ENCODE data around the gene NEURL1.

The NEURL1 gene

DNA sequence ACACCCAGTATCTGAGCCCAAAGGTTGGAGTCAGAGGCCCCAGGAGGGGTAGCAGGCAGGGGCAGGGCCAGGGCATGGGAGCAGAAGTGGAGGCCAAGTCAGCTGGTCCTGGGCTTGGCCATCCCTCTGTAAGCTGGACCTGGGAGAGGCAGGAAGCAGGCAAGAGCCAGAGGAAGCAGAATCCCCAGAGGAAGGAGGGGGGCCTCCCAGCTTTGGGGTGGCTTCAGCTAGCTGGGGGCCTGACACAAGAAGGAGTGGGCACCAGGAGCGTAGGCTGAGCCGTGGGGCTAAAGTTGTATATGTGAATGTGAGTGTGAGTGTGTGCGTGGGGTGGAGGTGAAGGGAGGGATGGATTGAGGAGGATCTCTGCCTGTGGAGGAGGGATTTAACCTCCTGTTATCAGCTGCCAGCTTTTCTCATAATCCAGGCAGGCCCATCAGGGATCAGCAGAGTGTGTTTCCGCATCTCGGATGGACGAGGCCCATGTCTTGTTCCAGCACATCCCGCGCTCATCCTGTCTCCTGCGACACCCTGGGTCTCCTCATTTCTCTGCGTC is 54.0 kb downstream of the NEURL1 start:
- no peak for DNase-seq (ENCODE audit: low read depth)

GRCh38 chr10:103548006-103548405 is 54.5 kb downstream of the NEURL1 start:
- no peak for DNase-seq (ENCODE audit: low read depth)

DNA sequence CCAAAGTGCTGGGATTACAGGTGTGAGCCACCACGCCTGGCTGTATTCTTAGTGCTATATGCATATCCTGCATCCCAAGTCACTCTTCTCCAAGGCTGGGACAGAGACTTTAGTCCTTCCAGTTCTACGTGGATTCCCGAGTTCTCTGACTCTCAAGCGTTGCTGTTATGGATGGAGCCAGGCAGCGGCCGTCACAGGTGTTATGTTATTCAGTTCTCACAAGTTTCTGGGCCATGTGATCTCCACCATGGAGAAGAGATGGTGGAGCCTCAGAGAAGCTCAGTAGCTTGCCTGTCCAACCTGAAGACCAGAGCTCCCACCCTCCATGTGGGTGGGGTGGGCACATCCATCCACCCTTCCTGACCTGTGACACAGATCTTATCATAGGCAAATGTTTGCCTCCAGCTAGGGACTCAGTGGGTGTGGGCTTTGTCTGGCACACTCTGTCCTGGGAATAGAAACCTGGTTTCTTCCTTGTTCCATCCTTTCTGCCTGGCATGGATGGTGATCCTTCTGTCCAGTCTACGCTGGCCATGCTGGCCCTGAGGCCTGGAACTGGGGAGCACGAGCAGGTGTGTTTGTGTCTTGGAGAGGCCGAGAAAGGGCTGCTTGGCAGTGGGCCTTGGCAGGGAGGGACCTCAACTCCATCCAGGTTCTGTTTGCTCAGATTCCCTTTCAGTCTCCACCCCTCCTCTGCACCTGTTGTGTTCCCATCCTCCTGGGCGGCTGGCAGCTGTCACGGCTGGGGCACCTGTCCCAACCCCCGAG is 55.3 kb downstream of the NEURL1 start:
- no peak for DNase-seq (ENCODE audit: low read depth)

GRCh38 chr10:103549349-103549685 is 55.8 kb downstream of the NEURL1 start:
- DNase-seq (ENCODE audit: low read depth) = no peak

GRCh38 chr10:103550229-103550628 is 56.7 kb downstream of the NEURL1 start:
- DNase-seq (ENCODE audit: low read depth) = no peak

- DNase-seq (ENCODE audit: low read depth) = no peak
Observed at GRCh38 chr10:103551619-103552602, 58.4 kb downstream of the NEURL1 start.

DNA sequence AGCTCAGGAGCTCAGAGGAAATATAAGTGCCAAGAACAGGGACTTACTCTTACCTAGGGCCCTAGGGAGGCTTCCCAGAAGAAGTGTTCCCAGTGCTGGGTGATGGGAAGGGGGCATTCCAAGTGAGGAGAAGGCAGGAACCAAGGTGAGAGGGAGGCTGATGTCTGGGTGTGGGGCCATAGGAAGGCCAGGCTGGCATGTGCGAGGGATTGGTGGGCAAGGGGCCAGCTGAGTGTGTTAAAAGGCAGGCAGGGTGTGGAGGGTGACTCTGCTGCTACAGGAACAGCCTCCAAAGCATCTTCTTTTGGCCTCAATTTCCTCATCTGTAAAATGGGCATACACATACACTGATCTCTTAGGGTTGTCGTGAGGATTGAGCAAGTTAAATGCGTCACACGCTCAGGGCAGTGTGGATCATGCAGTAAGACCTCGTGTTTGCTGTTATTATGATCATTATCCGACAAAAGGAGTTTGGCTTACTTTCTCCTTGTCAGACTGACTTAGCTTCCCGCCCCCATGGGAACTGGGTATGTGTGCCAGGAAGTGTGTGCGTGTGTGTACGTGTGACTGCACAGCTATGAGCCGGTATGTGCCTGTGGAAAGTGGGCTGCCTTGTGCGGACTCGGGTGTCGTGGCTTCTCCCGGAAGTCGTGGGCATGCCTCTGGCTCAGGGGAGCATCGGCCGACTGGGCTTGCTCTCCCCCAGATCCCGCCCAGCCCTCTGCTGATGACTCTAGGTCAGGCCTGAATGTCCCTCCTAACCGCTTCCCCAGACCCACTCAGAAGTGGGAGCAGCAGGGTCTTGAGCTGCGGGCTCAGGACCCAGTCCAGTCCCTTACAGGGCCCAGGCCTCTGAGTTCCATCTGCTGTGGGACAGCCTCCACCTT is 59.6 kb downstream of the NEURL1 start:
- DNase-seq (ENCODE audit: low read depth) = no peak

GRCh38 chr10:103553743-103554487 is 60.4 kb downstream of the NEURL1 start:
- no peak for DNase-seq (ENCODE audit: low read depth)

DNA sequence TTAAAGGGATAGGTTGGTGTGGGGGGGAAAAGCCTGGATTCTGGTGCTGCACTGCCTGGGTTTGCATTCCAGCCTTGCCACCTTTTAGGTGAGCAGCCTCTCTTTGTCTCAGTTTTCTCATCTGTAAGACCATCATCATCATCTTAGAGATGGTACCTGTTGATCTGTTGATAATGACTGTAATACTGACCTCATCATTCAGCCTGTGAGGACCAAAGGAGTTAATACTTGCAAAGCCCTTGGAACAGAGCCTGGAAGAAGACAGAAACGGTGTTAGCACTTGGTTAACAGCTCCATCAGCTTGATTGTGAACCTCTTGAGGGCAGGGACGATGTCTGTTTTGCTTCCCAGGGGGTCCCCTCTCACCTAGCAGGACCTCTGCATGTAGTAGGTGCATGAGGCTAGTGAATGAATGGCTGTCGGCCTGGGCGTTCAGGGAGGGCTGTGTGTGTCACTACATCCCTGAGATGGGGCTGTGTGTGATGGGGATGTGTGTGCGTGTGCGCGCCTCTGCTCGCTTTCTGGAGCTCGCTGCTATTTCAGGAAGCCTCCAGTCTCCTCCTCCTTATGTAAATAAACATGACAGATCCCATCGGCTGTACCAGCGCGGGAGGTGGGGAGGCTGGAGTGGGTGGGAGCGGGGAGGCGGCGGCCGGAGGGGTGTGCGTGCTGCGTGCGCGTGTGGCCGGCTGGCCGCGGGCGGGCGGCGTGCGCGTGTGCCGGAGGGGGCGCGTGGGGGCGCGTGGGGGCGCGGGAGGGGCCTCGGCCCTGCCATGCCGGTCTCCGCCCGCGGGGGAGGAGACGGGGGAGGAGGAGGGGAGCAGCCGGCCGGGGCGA is 61.2 kb downstream of the NEURL1 start:
- no peak for DNase-seq (ENCODE audit: low read depth)

DNA sequence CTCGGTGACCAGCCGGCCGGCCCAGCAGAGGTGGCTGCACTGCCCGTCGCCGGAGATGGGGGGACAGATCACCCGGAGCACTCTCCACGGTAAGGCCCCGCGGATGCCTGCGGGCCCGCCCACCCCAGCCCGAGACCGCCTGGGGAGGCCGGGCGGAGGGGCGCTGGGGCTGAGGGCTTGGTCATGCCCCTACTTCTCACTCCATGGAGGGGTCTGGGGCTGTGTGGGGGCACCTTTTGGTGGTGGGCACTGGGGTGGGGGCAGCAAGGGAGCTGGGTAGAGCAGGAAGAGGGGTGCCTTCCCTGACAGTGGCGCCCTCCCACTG is 61.8 kb downstream of the NEURL1 start:
- no peak for DNase-seq (ENCODE audit: low read depth)

- no peak for DNase-seq (ENCODE audit: low read depth)
Observed at GRCh38 chr10:103555712-103556111, 62.2 kb downstream of the NEURL1 start.

DNA sequence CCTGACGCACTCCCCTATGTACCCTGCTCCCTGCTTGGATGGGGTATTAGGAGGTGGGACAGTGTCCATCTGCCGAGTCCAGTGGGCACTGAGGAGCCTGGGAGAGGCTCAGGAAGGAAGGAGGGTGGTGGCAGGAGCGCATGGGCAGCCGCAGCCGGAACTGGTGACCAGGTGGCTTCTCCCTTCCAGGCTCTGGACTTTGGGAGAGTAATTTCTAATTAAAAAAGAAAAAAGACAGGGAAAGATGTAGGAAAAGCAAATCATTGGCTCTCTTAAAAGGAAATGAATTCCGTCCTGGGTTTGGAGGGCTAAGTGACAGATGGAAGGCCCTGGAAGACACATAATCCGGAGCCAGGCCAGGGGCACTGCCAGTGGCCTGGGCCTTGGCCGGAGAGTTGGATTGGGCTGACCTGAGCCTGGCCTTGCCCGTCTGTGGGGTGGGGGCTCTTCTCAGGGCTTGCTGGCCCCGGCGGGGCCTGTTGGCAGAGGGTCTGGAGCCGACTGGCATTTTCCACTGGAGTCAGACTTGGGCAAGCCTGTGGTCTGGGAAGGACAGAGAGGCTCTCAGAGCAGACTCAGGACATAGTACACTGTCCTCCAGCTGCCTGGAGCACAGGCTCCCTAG is 63.0 kb downstream of the NEURL1 start:
- DNase-seq (ENCODE audit: low read depth) = no peak

DNA sequence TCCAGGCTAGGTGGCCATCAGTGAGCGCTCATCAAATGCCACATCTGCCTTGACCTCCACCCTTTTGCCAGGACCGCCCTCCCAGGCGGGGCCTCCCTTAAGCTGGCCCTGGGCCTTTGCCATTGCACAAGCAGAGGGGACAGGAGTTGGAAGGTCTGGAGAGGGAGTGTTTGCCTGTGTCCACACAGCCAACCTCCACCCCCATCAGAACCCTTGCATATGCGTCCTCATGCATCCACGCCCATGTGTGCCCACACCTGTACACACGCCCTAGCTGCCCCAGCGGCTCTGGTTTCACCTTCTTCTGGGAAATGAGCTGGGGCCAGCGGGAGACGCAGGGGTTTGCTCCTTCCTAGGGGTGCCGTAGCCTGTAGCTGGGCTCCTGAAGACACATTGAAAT is 64.0 kb downstream of the NEURL1 start:
- no peak for DNase-seq (ENCODE audit: low read depth)

GRCh38 chr10:103558911-103559310 is 65.4 kb downstream of the NEURL1 start:
- no peak for DNase-seq (ENCODE audit: low read depth)

DNA sequence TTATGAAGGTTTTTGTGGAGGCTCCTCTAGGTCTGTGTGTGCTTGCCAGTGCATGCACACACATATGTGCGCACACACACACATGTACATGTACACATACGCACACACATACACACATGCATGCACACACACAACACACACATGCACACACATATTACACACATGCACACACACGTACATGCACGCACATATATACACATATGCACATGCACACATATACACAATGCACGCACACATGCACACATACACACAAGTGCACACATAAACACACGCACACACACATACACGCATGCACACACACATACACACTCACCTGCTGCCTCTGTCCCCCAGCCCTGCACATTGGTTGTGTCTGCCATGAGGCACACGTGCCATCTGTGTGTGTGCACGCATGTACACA is 66.3 kb downstream of the NEURL1 start:
- no peak for DNase-seq (ENCODE audit: low read depth)

- no peak for DNase-seq (ENCODE audit: low read depth)
Observed at GRCh38 chr10:103560886-103561285, 67.4 kb downstream of the NEURL1 start.

- no peak for DNase-seq (ENCODE audit: low read depth)
Observed at GRCh38 chr10:103562383-103562782, 68.9 kb downstream of the NEURL1 start.

DNA sequence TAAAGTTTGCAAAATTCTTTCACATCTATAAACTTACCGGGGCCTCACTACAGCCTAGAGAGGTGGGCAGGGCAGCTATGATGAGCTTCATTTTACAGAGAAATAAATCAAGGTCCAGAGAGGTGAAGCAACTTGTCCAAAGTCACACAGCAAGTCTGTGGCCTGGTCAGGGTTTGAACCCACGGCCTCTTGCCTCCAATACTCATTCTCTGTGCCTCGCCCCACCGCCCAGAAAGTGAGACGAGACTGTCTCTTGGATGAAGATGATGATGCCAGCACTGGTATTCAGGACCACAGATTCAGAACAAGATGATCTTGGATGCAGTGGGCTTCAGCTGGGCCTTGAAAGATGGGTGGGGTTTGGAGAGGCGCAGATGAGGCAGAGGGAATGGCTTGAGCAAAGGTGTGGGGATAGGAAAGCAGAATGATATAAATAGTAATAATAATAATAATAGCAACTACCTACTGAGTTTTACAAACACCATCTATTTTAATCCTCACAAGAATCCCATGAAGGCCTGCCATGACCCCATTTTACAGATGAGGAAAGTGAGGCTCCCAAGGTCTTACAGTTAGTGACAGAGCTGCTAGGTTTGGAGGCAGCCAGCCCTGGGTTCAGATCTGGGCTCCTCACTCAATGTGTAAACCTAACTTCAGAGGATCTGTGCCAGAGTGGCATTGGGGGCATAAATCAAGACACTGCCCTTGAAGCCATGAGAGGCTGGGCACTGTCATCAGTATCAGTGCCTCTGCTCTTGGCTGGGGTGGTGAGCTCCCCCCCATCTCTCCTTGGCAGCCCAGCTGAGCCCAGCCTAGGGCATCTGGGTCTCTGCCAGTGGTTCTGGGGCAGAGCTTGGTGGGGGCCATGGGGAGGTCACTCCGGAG is 70.0 kb downstream of the NEURL1 start:
- DNase-seq (ENCODE audit: low read depth) = no peak

DNA sequence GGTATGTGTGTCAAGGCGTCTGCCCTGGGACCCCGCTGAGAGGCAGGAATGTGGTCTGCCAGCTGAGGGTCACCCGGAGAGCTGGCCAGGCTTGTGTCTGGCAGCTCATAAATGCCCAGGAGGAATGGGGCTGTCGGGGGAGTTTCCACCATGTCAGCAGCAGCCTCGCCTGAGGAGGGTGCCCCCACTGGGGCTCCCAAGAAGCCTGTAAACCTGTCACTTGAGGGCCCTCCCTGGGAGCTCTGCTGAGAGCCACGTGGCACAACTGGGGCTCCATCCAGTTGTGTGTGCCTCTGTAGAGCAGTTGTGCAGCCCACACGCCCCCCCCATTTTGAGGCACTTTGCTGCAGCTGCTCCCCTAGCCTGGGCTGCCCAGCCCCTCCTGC is 70.6 kb downstream of the NEURL1 start:
- no peak for DNase-seq (ENCODE audit: low read depth)

All from HS-27A (cell line).